ENCODE data around the gene RDH16.

- no peak for TF ChIP-seq POLR2A (IDR thresholded peaks at IDR 0.05)
- no peak for TF ChIP-seq CTCF (IDR thresholded peaks at IDR 0.05)
Observed at GRCh38 chr12:56991319-56992246, 34.2 kb upstream of the RDH16 start.
